Caco-2 (cell line): ENCODE results near the gene SYT1. TPM values are rescaled to one million over a fixed set of nuclear protein-coding genes. Genes with fewer than 3 reads are reported as not detected.

Experiments used
- BruUV-seq: library from RNA; stranded (reverse); fragments of 400-500 nt; replicated peaks from 2 replicates; lab custom pipeline; 2021; lab: Mats Ljungman, UMichigan
- CTCF ChIA-PET: fragments of 300-600 bp; sonication (Branson Sonifier 250); formaldehyde crosslinking; loops from one replicate; lab custom pipeline; 2022; ENCODE audit warnings: antibody characterized with exemption; lab: Charles Lee
- POLR2A ChIA-PET: fragments of 300-600 bp; sonication (Branson Sonifier 250); formaldehyde crosslinking; loops from one replicate; lab custom pipeline; 2022; ENCODE audit warnings: antibody characterized with exemption; lab: Charles Lee
- DNase-seq, 2 experiments: peaks; one replicate each; pipeline versions ENCODE4 v3.0.0 to v3.0.0-alpha.2; 2020 to 2022
- H3K27me3 ChIP-seq: replicated peaks from 2 replicates; pipeline ENCODE4 v1.6.0; 2011; ENCODE audit warnings: low read length; ENCODE audit not compliant: control insufficient read depth, insufficient read depth
- H3K36me3 ChIP-seq: 2 replicates; pipeline ENCODE4 v1.5.1; 2011; ENCODE audit warnings: low read length; ENCODE audit not compliant: control insufficient read depth, insufficient read depth
- H3K4me1 ChIP-seq: fragments of 250-450 bp; sonication (Bioruptor Pico); 2 replicates; pipeline ENCODE4 v1.5.1; 2020; ENCODE audit warnings: mild to moderate bottlenecking
- H3K4me3 ChIP-seq: 2 replicates; pipeline ENCODE4 v1.5.1; 2011; ENCODE audit warnings: low read depth, mild to moderate bottlenecking, control low read depth, low read length
- H3K9me3 ChIP-seq: fragments of 250-450 bp; sonication (Bioruptor Pico); 2 replicates; pipeline ENCODE4 v1.5.1; 2020; ENCODE audit warnings: mild to moderate bottlenecking, moderate library complexity
- H3K27ac Mint-ChIP-seq: one replicate; pipeline ENCODE4 v1.8.0; 2022; ENCODE audit warnings: mixed read lengths; ENCODE audit not compliant: unreplicated experiment
- H3K27me3 Mint-ChIP-seq: one replicate; pipeline ENCODE4 v1.8.0; 2022; ENCODE audit warnings: mixed read lengths; ENCODE audit not compliant: insufficient read depth, unreplicated experiment
- H3K36me3 Mint-ChIP-seq: one replicate; pipeline ENCODE4 v1.8.0; 2022; ENCODE audit warnings: mild to moderate bottlenecking, mixed read lengths; ENCODE audit not compliant: insufficient read depth, unreplicated experiment
- H3K4me1 Mint-ChIP-seq: one replicate; pipeline ENCODE4 v1.8.0; 2022; ENCODE audit warnings: low read depth, mixed read lengths; ENCODE audit not compliant: unreplicated experiment
- H3K4me3 Mint-ChIP-seq: one replicate; pipeline ENCODE4 v1.8.0; 2022; ENCODE audit warnings: mild to moderate bottlenecking, moderate library complexity, mixed read lengths; ENCODE audit not compliant: unreplicated experiment
- H3K9me3 Mint-ChIP-seq: one replicate; pipeline ENCODE4 v1.8.0; 2022; ENCODE audit warnings: mixed read lengths; ENCODE audit not compliant: unreplicated experiment
- CTCF ChIP-seq, 2 experiments: fragments of 200-600 bp in 1 of 2; IDR thresholded peaks; 1 replicate in 1 of 2; 2 replicates in 1 of 2; pipeline versions ENCODE4 v1.5.1 to v1.8.0; 2011 to 2022; ENCODE audit warnings: antibody characterized with exemption in 1 of 2, control low read depth in 1 of 2, inconsistent platforms in 1 of 2, low read depth in 1 of 2, low read length in 1 of 2, mild to moderate bottlenecking in 1 of 2, moderate library complexity in 1 of 2; ENCODE audit not compliant: insufficient read depth in 1 of 2, severe bottlenecking in 1 of 2, unreplicated experiment in 1 of 2
- intact Hi-C: fragments of 100-400 bp; cut with micrococcal nuclease; formaldehyde crosslinking; loops from one replicate; pipeline ENCODE4 v1.10.0; 2022; ENCODE audit not compliant: unreplicated experiment
- total RNA-seq: library from RNA; stranded (reverse); gene quantifications from 2 replicates; pipeline ENCODE4 v1.2.3, GENCODE V29; 2022

The SYT1 gene
- total RNA-seq, 1 experiment from 2014 or later = 0.39 TPM

DNA sequence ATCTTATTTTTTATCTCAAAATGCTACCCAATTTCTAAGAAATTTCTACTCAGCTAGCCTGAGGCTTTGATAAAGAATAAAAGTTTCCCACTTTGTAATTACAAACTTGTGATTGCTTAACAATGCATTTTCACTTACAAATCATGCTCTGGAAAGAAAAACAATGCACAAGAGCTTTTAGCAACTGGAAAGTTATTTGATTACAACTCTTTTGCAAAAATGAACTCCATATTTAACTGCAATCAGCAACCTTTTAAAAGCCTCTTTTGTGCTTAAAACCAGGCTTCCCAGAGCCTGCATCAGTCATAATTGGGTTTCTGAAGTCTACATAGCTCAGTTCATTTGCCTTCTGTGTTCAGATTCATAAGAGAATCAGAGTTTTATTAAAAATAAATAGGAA lies 431.0 kb downstream of the SYT1 start:
- no peak overlapping the region for H3K27ac Mint-ChIP-seq
- no peaks in the 10 kb centered on the region for H3K9me3 ChIP-seq
- TF ChIP-seq CTCF (IDR thresholded peaks at IDR 0.05; ENCODE audit: insufficient read depth in 1 of 2, low read depth in 1 of 2, low read length in 1 of 2, severe bottlenecking in 1 of 2, unreplicated experiment in 1 of 2) = no peak
- POLR2A ChIA-PET = no interaction called here
- H3K4me1 Mint-ChIP-seq = no peaks in the 10 kb centered on the region
- H3K27me3 Mint-ChIP-seq = no peaks in the 10 kb centered on the region
- H3K9me3 Mint-ChIP-seq = no peaks in the 10 kb centered on the region
- H3K27me3 ChIP-seq = no peaks in the 10 kb centered on the region
- no peak for DNase-seq
- BruUV-seq = no TSS peak
- intact Hi-C loops = no loop called here
- H3K36me3 Mint-ChIP-seq = no peaks in the 10 kb centered on the region
- CTCF ChIA-PET = no interaction called here
- no peak overlapping the region for H3K4me3 ChIP-seq
- H3K4me1 ChIP-seq = peaks cover 13% of the 10 kb centered on the region
- H3K36me3 ChIP-seq = no peaks in the 10 kb centered on the region
- no peak overlapping the region for H3K4me3 Mint-ChIP-seq

DNA sequence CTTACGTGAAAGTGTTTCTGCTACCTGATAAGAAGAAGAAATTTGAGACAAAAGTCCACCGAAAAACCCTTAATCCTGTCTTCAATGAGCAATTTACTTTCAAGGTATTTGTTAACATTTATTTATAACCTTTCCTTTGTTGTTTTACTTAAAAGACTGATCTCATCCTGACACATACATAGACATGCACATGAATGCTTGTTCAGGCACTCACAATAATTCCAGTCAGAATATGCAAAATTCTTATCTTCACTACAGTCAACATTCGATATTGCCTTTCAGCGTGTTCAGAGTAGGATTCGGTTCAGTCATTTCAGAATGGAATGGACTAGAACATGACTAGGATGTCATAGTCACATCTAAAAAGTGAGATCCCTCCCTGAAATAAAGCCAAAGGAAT lies 431.6 kb downstream of the SYT1 start:
- no peaks in the 10 kb centered on the region for H3K4me1 Mint-ChIP-seq
- H3K27me3 Mint-ChIP-seq = no peaks in the 10 kb centered on the region
- H3K9me3 Mint-ChIP-seq = no peaks in the 10 kb centered on the region
- no TSS peak for BruUV-seq
- no peak overlapping the region for H3K4me3 Mint-ChIP-seq
- H3K4me3 ChIP-seq = no peak overlapping the region
- DNase-seq = no peak
- no peak overlapping the region for H3K27ac Mint-ChIP-seq
- ChIA-PET CTCF (no interaction called here), POLR2A (no interaction called here)
- H3K9me3 ChIP-seq = no peaks in the 10 kb centered on the region
- H3K4me1 ChIP-seq = peaks cover 13% of the 10 kb centered on the region
- no peaks in the 10 kb centered on the region for H3K27me3 ChIP-seq
- intact Hi-C loops = no loop called here
- TF ChIP-seq CTCF (IDR thresholded peaks at IDR 0.05; ENCODE audit: insufficient read depth in 1 of 2, low read depth in 1 of 2, low read length in 1 of 2, severe bottlenecking in 1 of 2, unreplicated experiment in 1 of 2) = no peak
- no peaks in the 10 kb centered on the region for H3K36me3 Mint-ChIP-seq
- no peaks in the 10 kb centered on the region for H3K36me3 ChIP-seq

DNA sequence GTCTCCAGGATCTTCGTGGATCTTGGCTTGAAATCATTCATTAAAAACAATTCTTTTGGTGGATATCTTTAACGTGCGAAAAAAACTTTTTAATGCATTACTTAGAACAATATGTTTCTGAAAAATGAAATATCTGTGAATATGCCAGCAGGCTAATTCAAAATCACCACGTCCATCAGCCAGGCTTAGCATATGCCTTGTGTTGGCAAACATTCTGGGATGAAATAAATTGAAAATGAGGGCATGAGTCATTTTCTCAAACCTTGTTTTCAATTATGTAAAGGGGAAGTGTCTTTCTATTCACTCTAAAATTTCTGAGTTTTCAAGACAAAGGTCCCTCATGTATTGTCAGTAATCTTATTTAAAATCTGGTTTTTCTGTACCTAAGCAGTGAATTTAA lies 432.3 kb downstream of the SYT1 start:
- no peaks in the 10 kb centered on the region for H3K36me3 ChIP-seq
- H3K36me3 Mint-ChIP-seq = no peaks in the 10 kb centered on the region
- no peaks in the 10 kb centered on the region for H3K4me1 Mint-ChIP-seq
- BruUV-seq = no TSS peak
- ChIA-PET POLR2A (no interaction called here), CTCF (no interaction called here)
- peaks cover 13% of the 10 kb centered on the region for H3K4me1 ChIP-seq
- no peaks in the 10 kb centered on the region for H3K27me3 ChIP-seq
- no peaks in the 10 kb centered on the region for H3K9me3 Mint-ChIP-seq
- no peaks in the 10 kb centered on the region for H3K9me3 ChIP-seq
- no peaks in the 10 kb centered on the region for H3K27me3 Mint-ChIP-seq
- intact Hi-C loops = no loop called here
- no peak overlapping the region for H3K4me3 ChIP-seq
- no peak overlapping the region for H3K27ac Mint-ChIP-seq
- DNase-seq = no peak
- H3K4me3 Mint-ChIP-seq = no peak overlapping the region
- TF ChIP-seq CTCF (IDR thresholded peaks at IDR 0.05; ENCODE audit: insufficient read depth in 1 of 2, low read depth in 1 of 2, low read length in 1 of 2, severe bottlenecking in 1 of 2, unreplicated experiment in 1 of 2) = no peak
